Measurements from ENCODE around the gene CD82.
A peak's percentile ranks its signal among the peaks of the same experiment; 100 is the strongest.

Gene CD82

GRCh38 chr11:44578279-44578678, 12.8 kb downstream of the CD82 start:
- no peak for DNase-seq

GRCh38 chr11:44579302-44579761, 13.9 kb downstream of the CD82 start:
- no peak for DNase-seq

DNA sequence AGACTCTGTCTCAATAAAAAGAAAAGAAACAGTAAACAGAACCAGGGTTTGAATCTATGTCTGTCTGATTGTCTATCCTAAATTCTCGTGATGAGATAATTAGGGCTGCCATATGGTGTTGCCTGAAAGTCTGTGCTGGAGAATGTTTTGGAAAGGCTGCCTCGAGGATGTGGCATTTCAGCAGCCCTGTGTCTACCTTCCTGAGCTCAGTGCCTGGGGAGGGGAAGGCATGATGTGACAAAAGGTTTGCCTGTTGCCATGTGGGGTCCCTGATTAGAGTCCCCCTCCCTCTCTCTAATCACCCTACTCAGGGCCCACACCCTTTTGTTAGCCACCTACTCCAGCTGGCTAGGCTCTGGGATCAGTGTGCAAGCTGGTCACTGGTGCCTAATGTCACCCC, 15.2 kb downstream of the CD82 start:
- DNase-seq = no peak

GRCh38 chr11:44581246-44581645, 15.8 kb downstream of the CD82 start:
- no peak for DNase-seq

GRCh38 chr11:44582641-44583352, 17.3 kb downstream of the CD82 start:
- DNase-seq = no peak

DNA sequence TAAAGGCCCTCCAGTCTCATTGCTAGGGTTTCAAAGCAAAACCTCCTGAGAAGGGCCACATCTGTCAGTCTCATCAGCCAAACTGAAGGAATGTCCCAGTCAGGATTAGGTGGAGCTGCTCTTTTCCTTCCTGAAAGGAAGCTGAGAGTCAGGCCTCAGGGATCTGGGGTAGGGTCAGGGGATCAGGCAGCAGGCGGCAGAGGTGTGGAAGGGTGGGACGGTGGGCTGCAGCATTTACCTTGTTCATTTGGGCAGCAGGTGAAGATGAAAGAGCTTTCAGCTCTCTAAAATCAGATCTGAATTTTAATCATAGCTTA, 17.8 kb downstream of the CD82 start:
- no peak for DNase-seq

DNA sequence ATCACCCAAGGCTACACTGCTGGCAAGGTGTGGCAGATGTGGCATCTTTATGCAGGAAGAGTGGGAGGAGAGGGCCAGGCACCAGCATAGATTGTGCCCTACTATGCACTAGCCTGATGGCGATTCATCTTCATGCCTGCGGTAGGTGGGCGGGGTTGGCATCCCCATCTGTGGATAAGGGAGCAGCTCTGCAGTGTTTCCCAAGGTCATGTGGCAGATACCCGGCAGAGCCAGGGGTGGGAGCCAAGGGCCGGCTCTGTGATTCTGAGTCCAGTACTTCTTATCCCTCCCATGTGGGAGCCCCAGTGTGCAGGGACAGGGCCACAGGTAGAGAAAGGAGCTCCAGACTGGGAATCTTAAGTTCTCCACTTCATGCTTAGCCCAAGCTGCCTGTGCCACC, 20.0 kb downstream of the CD82 start:
- DNase-seq = no peak

DNA sequence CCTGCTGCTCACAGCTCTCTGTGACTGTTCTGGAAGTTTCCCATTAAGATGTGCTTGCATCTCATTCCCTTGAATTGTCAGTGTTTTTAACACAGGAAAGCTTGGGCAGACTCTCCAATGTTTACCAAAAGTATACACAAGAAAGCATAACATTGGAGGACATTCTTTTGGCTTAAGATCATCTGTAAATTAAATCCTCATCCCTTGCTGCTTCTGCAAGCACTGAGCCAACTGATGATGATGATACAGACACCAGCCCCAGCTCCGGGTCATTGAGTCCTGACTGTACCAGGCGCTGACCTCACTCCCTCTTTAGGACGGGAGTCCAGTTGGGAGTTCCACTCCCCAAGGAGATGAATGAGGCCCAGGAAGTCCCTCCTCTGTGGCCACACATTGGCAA, 23.8 kb downstream of the CD82 start:
- DNase-seq = no peak

DNA sequence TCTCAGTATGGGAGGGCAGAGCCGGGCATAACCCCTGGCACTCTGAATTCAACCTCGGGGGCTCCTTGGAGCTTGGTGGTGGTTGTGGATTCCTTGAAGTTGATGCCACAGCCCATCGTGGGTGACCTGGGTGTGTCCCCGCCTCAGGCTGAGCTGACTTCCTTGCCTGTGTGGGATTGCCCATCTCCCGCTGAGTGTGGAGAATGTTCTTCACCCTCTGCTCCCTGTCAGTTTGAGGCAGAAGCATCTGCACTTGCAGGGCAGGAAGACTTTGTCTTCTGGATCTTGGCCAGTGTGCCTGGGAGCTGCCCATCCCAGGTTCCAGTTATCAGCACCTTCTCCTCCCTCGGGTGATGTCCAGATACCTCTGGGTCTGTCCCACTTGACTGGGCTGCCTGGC, 25.3 kb downstream of the CD82 start:
- peak; percentile 47 for DNase-seq

DNA sequence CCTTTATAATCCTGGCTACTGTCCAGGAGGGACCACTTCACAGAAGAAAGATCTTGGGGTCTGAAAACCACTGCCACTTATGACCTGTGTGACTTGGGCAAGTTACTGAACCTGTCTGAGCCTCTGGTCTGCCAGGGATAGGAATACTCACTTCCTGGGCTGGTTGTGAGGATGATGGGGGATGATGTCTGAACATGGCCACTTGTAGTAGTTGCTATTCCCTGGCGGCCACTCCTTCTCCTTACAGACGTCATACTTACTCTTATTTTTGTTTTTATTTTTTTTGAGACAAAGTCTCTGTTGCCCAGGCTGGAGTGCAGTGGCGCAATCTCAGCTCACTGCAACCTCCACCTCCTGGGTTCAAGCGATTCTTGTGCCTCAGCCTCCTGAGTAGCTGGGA, 26.1 kb downstream of the CD82 start:
- DNase-seq = peak; percentile 73

DNA sequence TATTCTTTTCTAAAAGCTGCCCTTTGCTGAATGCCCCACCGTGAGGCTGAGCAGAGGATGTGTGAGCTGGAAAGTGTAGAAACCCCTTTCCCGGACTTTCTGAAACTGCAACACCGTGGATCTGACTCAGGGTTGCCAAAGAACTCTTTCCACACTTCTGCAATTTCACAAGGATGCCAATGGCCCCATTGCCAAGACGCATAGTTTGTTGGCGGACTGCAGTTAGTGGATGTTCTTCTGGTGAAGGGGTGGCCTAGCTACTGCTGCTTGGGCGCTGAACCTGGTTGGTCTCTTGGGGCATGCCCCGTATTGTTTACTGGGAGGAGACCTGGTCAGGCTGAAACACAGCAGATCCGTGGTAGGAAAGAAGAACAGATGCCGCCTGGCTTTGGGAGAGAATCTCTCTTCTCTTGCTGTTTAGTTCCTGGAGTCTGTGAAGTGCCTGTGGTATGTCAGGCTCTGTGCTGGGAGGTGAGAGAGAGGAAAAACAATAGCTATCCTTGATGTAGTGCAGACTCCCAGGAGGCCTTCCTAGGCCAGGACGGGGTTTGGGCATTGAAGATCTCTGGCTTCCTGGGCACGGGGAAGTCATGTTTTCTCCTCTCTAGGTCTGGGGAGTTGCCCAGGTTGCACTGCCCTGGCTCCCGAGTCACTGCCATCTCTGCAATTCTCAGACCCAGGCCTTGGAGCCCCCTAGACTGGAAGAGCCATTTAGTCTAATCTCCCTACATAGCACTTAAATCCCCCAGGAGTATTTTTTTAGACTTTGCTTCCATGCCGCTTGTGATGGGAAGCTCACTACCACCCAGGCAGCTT, 26.9 kb downstream of the CD82 start:
- DNase-seq = peak; percentile 97

GRCh38 chr11:44593251-44593650, 27.8 kb downstream of the CD82 start:
- no peak for DNase-seq

DNA sequence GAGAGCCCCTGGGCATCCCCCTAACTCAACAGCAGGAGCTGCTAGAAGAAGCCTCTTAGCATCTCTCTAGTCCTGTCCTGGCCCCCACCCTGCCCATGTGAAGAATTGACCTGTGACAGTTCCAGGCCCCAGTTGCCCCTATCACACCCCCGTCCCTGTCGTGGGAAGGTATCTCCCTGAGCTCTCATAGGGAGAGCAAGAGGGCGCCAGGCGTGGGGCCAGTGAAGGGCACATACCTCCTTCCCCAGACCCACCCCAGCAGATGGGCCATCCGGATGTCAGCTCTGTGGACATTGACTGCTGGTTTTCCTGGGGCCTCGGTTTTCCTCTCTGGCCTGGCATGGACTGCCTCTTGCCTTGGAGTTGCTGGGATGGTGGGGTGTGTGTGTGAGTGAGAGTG, 29.5 kb downstream of the CD82 start:
- DNase-seq = no peak

DNA sequence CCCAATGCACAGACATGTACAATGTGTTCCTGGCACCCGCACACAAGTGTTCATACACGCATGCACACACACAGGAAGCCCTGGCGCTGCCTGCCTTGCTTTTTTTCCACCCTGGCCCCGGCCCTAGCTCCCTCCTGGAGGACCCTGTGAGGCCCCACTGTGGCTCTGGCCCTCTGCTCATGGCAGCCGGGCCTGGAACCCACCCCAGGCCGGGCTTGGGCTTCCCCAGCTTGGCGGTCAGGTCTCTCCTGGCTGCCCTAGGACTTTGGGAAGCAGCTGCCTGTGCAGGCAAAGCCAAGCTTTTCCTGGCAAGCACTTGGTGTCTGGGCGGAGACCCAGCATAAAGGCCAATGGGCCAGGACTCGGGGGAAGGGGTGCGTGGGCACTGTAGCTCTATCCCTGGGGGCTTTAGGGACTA, 30.5 kb downstream of the CD82 start:
- no peak for DNase-seq

DNA sequence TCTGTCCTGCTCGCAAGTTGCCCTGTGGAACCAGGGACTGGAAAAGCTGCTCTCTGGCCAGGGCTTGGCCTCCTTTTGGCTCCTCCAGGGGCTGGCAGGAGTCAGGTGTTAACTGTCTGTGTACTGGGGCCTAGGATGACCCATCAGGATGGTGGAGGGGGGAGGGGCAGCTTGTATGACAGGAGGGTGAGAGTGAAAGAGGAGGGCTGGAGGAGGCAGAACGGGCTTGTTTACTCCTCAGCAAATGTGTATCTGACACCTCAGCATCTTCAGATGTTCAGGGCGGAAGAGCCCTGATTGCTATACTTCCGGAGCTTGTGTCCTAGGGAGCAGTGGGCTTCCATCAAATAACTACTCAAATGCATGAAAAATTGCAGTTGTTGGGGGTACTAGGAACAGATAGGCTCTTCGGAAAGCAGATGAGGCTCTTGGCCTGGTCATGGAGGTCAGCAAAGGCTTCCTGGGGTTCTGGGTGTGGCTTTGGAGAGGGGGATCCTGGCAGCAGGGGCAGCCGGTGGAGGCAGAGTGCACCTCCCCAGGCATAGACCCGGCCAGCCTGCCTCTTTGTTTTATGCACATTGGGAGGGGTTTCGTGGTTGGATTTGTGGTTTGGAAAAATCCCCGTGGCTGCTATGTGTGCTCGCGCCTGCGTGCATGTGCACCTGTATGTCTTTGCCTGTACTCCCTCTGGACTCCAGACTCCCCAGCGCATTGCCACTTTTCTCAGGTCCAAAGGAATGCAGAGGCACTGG, 31.2 kb downstream of the CD82 start:
- no peak for DNase-seq

- no peak for DNase-seq
Observed at GRCh38 chr11:44597358-44598012, 32.0 kb downstream of the CD82 start.

- no peak for DNase-seq
Observed at GRCh38 chr11:44598831-44599230, 33.4 kb downstream of the CD82 start.

DNA sequence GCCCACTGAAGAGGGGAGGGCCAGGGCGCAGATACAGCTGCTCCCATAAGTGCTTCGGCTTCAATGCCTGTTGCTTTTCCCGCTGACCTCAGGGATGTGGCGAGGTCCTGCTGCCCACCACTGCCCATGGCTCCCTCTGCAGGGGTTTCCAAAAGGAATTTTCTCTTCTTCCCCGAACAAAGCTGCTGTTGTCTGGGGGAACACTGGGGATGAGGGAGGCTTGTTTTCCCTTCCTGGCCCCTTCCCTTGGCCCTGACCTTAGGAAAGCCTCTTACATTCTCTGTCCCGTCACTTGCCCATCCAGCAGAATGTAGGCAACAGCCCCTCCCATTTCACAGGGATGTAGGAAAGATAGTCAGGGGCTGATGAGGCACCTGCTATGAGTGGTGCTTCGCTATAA, 34.8 kb downstream of the CD82 start:
- no peak for DNase-seq

- peak; percentile 49 for DNase-seq
Observed at GRCh38 chr11:44600839-44601383, 35.4 kb downstream of the CD82 start.

GRCh38 chr11:44601471-44602370, 36.3 kb downstream of the CD82 start:
- DNase-seq = peak; percentile 76

DNA sequence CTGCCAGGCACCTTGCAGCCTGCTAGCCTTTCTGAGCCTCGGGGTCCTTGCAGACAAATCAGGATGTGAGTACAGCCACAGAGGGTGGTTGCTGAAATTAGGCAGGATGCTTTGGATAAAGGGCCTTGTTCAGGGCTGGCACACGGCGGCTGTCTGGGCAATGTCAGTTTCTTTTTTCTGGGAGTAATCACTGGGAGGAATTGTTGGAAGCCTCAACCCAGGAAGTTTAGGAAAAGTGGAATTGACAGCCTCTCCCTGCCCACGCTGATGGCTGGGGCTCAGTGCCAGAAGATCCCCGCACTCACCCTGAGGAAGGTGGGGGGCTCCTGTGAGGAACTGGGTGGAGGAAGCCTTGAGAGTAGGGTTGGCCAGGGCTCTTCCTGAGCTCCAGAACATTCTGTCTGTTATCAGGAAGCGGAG, 37.4 kb downstream of the CD82 start:
- no peak for DNase-seq

DNA sequence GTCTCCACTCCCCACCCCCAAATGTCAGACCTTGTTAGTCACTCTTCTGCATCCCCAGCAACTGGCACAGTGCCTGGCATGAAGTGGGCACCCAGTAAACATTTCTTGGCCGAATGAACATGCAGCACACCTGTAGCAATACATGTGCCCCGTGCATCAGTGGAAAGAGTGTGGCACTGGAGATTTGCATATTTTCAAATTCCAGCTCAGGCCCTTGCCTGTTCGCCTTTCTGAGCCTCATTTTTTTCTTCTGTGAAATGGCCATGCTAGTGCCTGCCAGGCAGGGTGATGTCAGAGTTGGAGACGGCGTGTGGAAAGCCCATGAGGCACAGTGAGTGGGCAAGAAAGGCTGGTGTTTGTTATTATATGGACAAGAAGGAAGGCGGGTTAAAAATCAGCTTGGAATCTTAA, 38.7 kb downstream of the CD82 start:
- DNase-seq = no peak

All from inflammatory macrophage treated with lipopolysaccharide for 4 hours (primary cell).